Measurements from ENCODE around the gene AGPAT3.

AGPAT3 gene

GRCh38 chr21:44003307-44003966 lies 138.4 kb downstream of the AGPAT3 start:
- DNase-seq, result no peak

GRCh38 chr21:44005071-44005470 lies 140.0 kb downstream of the AGPAT3 start:
- DNase-seq, result no peak

GRCh38 chr21:44005593-44005992 lies 140.6 kb downstream of the AGPAT3 start:
- DNase-seq, result no peak

GRCh38 chr21:44006017-44006619 lies 141.1 kb downstream of the AGPAT3 start:
- DNase-seq, result peak; percentile 90

DNA sequence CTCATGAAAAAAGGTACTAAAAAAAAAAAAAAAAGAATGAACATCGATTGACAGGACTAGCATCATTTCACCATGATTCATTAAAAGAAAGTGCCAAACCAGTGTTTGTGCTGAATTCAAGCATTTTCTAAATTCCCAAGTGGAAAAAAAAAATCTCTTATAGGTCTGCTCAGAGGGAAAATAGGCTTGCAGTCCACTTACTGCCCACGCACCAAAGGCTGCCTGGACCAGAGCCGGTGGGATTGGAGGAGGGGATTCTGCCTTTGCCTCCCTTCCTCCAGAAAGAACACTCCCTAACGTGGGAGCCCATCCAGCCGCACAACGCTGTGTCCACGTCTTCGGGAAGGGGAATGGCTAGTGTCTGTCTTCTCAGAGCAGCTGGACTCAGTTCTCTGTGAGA lies 141.6 kb downstream of the AGPAT3 start:
- DNase-seq, result peak; percentile 80

- DNase-seq, result no peak
Measured at GRCh38 chr21:44010429-44010828, 145.4 kb downstream of the AGPAT3 start.

- no peak for DNase-seq
Measured at GRCh38 chr21:44011123-44011522, 146.1 kb downstream of the AGPAT3 start.

DNA sequence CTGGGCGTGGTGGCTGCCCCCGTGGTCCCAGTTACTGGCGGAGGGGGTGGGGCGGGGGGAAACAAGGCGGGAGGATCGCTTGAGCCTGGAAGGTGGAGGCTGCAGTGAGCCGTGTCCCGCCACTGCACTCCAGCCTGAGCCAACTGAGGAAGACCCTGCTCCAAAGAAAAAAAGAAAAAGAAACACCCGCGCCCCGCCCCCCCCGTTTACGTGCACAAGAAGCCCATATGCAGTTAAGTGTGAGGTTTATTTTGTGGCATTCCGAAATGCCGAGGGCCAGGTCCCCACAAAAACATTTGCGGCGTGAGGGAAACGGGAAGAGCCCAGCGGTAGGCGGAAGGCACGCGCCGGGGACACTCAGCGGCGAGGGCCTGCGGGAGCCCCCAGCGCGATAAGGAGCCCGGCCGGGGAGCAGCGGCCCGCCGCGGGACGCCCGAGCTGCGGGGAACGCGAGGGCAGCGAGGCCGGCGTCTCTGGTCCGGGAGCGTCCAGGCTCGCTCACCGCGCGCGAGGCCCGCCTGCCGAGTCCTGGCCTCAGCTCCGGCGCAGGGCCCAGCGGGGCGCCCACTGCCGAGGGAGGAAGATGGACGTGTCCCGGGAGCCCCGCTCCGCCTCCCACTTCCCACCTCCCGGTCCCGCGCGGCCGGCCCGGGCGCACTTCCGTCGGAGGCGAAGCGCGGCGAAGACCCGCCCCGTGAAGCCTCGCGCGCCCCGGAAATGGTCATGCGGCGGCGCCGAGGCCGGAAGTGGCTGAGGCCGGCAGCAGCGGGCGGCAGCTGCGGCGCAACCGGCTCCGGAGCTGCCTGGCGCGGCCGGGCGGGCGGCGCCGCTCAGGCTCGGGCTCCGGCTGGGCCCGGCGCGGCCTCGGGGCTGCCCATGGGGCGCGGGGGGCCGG lies 146.8 kb downstream of the AGPAT3 start, which contains the start of gene TRAPPC10:
Gene TRAPPC10 (plus strand): TSS at position 731 of the 895 bp plus-strand sequence. CDS start 185 bp downstream, outside the sequence.
- peak; percentile 82 for DNase-seq

GRCh38 chr21:44012474-44013379 lies 147.7 kb downstream of the AGPAT3 start:
- no peak for DNase-seq

- no peak for DNase-seq
Measured at GRCh38 chr21:44013380-44014088, 148.5 kb downstream of the AGPAT3 start.

DNA sequence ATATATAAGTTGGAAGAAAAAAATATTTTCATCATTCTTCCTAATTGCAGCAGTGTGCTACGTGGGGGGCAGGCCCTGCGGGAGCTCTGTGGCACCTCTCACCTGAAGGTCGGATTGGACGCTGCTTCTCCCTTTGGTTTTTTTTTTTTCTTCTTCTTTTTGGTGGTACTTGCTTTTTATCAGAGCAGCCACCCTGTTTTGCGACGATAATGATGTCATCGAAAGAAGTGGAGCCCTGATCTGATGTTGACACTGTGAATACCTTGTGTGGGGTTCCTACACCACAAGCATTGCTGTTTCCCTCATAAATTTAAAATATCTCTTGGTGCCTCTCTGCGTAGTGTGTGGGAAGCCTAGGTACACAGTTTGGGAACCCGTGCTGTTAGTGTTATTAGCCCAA lies 152.6 kb downstream of the AGPAT3 start:
- no peak for DNase-seq

DNA sequence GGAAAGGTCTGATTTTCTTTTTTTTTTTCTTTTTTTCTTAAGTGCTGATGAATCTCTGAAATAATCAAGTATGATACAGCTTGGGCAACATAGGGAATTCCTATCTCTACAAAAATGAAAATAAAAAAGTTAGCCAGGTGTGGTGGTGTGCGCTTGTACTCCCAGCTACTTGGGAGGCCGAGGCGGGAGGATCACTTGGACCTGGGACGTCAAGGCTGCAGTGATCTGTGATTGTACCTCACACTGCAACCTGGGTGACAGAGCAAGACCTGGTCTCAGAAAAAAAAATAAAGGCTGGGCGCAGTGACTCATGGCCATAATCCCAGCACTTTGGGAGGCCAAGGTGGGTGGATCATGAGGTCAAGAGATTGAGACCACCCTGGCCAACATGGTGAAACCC lies 153.1 kb downstream of the AGPAT3 start:
- DNase-seq, result no peak

DNA sequence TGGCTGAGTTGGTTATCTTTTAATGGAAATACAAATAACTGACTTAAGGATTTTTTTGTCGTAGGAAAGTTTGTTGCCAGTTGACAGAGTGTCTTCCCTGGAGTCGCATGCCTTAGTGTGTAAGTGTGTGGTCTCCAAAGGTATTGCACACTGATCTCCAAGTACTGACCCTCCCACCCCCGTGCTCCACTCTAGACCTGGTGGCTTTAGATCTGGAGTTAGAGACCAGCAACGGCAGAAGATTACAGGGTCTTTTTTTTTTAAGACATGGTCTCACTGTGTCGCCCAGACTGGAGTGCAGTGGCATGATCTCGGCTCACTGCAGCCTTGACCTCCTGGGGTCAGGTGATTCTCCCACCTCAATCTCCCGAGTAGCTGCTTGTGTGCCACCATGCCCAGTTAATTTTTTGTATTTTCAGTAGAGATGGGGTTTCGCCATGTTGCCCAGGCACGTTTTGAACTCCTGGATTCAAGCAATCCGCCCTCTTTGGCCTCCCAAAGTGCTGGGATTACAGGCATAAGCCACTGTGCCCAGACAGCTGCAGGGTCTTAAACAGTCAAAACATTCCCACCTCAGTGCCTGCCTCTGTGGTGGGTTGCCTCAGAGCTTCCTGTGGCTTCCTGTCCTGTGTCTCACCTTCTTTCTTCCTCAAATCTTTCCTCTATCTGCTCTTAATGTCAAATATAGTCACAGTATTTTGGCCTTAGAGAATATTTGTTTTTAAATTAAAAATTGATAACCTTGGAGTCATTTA lies 154.0 kb downstream of the AGPAT3 start:
- no peak for DNase-seq

DNA sequence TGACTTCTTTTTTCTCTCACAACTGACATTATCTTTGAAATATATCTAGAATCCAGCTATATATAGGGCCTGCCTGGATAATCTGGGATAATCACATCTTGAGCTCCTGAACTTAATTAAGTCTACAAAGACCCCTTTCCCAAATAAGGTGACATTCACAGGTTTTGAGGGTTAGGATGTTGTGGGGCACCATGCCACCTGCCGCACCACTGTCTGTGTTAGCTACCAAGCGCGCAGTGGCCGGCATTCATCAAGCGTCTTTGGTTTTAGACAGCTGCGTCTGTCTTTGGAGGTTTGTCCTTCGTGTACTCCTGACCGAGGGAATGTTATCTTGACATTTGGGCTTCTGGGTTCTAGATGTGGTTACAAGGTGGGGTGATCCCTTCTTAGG lies 154.5 kb downstream of the AGPAT3 start:
- no peak for DNase-seq

DNA sequence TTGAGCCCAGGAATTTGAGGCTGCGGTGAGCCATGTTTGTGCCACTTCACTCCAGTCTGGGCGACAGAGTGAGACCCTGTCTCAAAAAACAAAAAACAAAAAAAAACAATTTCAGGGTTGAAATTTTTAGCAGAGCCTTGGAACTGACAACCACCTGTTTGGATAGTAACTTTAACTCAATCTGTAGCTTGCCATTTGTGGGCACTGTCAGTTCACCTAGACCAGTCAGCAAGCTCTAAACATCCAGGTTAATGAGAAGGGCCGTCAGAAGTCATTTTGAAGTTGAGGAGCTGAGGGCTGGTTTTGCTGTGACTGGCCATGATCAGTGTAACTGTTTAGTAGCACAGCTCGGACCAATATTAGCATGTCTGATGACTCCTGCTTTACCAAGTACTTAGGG lies 155.5 kb downstream of the AGPAT3 start:
- DNase-seq, result no peak

DNA sequence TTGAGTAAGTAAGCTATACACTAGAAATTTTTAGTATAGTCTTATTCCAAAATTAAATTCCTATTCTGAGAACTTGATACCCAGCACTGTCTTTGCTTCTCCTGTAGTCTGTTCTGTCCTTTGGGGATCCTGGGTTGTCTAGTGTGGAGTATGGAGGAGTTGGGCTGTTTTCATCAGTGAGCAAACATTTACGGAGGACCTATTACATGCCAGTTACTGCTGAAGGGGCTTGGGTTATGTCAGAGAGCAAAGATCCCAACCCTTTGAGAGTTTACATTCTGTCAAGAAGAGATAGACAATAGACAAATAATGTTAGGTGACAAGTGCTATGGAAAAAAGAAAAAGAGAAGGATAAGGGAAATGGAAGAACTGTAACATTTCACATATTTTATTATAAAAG lies 156.0 kb downstream of the AGPAT3 start:
- no peak for DNase-seq

DNA sequence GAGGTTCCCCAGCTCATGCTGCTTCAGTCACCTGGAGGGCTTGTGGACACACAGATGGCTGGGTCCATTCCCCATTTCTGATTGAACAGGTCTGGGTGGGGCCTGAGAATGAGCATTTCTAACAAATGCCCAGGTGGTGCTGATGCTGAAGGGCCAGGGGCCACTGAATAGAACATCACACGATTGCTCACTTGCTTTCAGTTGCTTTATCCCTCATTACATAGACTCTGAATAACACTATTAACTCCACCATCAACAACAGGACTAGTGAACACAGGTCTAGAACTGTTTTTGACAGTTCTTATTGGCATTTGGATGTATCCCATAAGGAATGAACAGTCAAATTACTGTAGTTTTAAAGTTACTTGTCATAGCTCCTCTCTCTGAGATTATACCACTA lies 159.2 kb downstream of the AGPAT3 start:
- DNase-seq, result no peak

- peak; percentile 53 for DNase-seq
Measured at GRCh38 chr21:44024887-44025353, 159.9 kb downstream of the AGPAT3 start.

DNA sequence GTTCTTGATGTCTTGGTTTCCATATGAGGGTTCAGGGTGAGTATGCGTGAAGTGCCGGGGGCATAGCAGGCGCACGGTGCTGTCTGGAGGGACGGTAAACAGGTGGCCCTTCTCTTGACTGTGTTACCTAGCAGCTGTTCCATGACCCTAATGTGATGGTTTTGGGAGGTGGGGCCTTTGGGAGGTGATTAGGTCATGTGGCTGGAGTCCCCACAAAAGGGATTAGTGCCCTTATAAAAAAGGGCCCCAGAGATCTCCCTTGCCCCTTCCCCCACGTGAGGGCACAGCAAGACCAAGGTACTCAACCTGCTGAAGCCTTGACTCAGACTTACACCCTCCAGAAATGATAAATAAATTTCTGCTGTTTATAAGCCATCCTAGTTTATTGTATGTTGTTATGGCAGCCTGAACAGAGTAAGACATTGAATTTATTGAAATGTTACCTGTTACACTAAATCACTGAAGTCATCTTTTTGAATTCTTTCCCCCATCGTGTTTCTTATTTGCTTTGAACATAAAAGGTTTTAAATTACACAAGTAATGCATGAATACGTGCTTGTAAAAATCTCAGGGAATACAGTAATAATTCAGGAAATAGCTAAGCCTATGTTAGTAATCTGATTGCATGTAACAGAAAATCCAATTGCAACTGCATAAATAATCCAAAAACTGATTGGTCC lies 162.7 kb downstream of the AGPAT3 start:
- no peak for DNase-seq

- no peak for DNase-seq
Measured at GRCh38 chr21:44028287-44028659, 163.2 kb downstream of the AGPAT3 start.

Measured in fibroblast of upper back skin (primary cell).